Heart right ventricle (tissue), 16 donors: ENCODE data around the gene NEO1. TPM values are rescaled to one million over a fixed set of nuclear protein-coding genes. Genes with fewer than 3 reads are reported as not detected.
A peak's percentile ranks its signal among the peaks of the same experiment; 100 is the strongest.

Experiments used
- ATAC-seq, 8 donors: fragments of 200-7000 bp; cut with Tn5 transposase; one replicate each; pipeline ENCODE4 v1.9.1; 2020; ENCODE audit warnings: mild to moderate bottlenecking in 8 of 8, moderate library complexity in 8 of 8, moderate number of reproducible peaks in 1 of 8
- DNase-seq, 2 donors: peaks; one replicate each; pipeline ENCODE4 v3.0.0-alpha.2; 2020
- H3K27ac ChIP-seq, 10 donors: fragments of 200-600 bp; sonication (generic) in 2 of 10; one replicate each; pipeline versions ENCODE4 v1.5.0 to v1.8.0; 2020 to 2022; ENCODE audit warnings: mild to moderate bottlenecking in 3 of 10
- H3K27me3 ChIP-seq, 7 donors: fragments of 200-600 bp; one replicate each; pipeline ENCODE4 v1.8.0; 2021 to 2022; ENCODE audit warnings: mild to moderate bottlenecking in 2 of 7
- H3K36me3 ChIP-seq, 9 donors: fragments of 200-600 bp; sonication (generic) in 1 of 9; one replicate each; pipeline versions ENCODE4 v1.5.0 to v1.8.0; 2020 to 2022; ENCODE audit warnings: mild to moderate bottlenecking in 2 of 9
- H3K4me1 ChIP-seq, 9 donors: fragments of 200-600 bp; sonication (generic) in 1 of 9; one replicate each; pipeline versions ENCODE4 v1.5.0 to v1.8.0; 2020 to 2022; ENCODE audit warnings: mild to moderate bottlenecking in 4 of 9
- H3K4me3 ChIP-seq, 10 donors: fragments of 200-600 bp; sonication (generic) in 2 of 10; one replicate each; pipeline versions ENCODE4 v1.5.0 to v1.8.0; 2020 to 2022; ENCODE audit warnings: mild to moderate bottlenecking in 7 of 10, moderate library complexity in 2 of 10
- H3K9me3 ChIP-seq, 11 donors: fragments of 200-600 bp in 10 of 11; sonication (generic) in 2 of 11; one replicate each; pipeline versions ENCODE4 v1.5.0 to v1.8.0; 2013 to 2022; ENCODE audit warnings: mild to moderate bottlenecking in 2 of 11, control low read depth in 1 of 11, moderate library complexity in 1 of 11
- WGBS, 2 donors: extraction: QIAGEN DNeasy Blood & Tissue Kit; methylation state at CpG; one replicate each; pipeline ENCODE4 v1.1.7; 2013; ENCODE audit warnings: inconsistent platforms in 1 of 2; 5-methylcytosine and 5-hydroxymethylcytosine counted together
- intact Hi-C, 10 donors: fragments of 100-400 bp; cut with DNase I; formaldehyde crosslinking; loops; one replicate each; pipeline versions ENCODE4 v1.11.1 to v1.14.2; 2022
- polyA plus RNA-seq, 2 donors: library from polyadenylated mRNA; stranded (reverse); fragments of 200-250 nt; gene quantifications; one replicate each; pipeline ENCODE4 v1.2.3, GENCODE V29; 2013
- total RNA-seq, 10 donors: library from RNA; stranded (reverse); fragmentation: NEBNext Ultra II Directional in 3 of 10; extraction: Animal tissue kit (Norgen Biotek cat#: 25700) in 3 of 10; gene quantifications; one replicate each; pipeline versions ENCODE4 v1.2.1 to v1.2.4, GENCODE V29; 2021 to 2023
- TF ChIP-seq, protein P1 (sequence below), 9 donors: fragments of 200-600 bp; sonication (generic) in 2 of 9; IDR thresholded peaks; one replicate each; pipeline versions ENCODE4 v1.5.0 to v1.8.0; 2021 to 2022; ENCODE audit warnings: antibody characterized with exemption in 9 of 9, mild to moderate bottlenecking in 5 of 9, moderate library complexity in 1 of 9
- donor health status: Arrhythmogenic right ventricular cardiomyopathy.
- donor health status: ischemic (EF 13 %, LVEDD 7.1; RV severe dilation, severe dysfunction).
- donor health status: healthy with polysubstance abuse.
- donor health status: DM: no; HTN: yes; CAD: no.
- donor health status: DM: no; HTN: no; CAD: no.
- donor health status: ischemic (EF 25% LVEDD 6.9; RV normal size, moderate dysfunction).
- donor health status: ischemic (EF 25% LVEDD 5.7; RV mildly dilated, moderate dysfunction).
- donor health status: healthy.
- donor health status: DM: yes; HTN: yes; CAD: no.
- donor health status: Ischemic cardiomyopathy.
- donor health status: ischemic (EF 35%, LVEDD 5.7; RV mildly dilated, moderate dysfunction).
- donor health status: nonischemic (EF 11% LVEDD 7.7; RV severe dilation, severe dysfunction).
- donor health status: DM: yes; HTN: yes; CAD: no.
- donor health status: PGD.
- donor health status: ischemic (EF 29% LVEDD 5.4; RV normal size, mild dysfunction).
- donor health status: nonischemic (EF 23%, LVEDD 6.1; RV moderate dilation, normal function).

The NEO1 gene
- total and polyA plus RNA-seq, 12 donors = 3.4 to 16.9 (median 11.6) TPM

DNA sequence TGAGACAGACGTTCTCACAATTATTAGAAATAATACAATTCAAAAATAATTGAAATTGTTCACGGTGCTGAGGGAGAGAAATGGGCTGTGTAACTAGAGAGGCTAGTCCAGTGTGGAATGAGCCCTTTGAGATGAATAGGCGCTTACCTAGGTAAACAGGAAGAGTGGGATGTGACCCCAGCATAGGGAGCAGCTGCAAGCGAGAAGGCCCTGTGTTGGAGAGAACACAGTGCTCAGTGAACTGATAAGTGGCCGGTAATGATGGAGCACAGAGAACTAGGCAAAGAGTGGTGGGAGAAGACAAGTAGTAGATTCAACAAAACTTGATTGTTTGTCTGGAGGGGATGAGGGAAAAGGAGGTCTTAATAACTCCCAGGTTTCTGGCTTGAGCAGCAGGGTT, 212.6 kb downstream of the NEO1 start:
- H3K9me3 ChIP-seq = no peaks in the 10 kb centered on the region
- no peaks in the 10 kb centered on the region for H3K27me3 ChIP-seq
- WGBS, 2 donors = 87% methylated on average over 5 of the region's 5 CpGs
- no peaks in the 10 kb centered on the region for H3K4me1 ChIP-seq
- no peak overlapping the region for H3K4me3 ChIP-seq
- H3K27ac ChIP-seq = no peak overlapping the region
- TF ChIP-seq, protein P1, sequence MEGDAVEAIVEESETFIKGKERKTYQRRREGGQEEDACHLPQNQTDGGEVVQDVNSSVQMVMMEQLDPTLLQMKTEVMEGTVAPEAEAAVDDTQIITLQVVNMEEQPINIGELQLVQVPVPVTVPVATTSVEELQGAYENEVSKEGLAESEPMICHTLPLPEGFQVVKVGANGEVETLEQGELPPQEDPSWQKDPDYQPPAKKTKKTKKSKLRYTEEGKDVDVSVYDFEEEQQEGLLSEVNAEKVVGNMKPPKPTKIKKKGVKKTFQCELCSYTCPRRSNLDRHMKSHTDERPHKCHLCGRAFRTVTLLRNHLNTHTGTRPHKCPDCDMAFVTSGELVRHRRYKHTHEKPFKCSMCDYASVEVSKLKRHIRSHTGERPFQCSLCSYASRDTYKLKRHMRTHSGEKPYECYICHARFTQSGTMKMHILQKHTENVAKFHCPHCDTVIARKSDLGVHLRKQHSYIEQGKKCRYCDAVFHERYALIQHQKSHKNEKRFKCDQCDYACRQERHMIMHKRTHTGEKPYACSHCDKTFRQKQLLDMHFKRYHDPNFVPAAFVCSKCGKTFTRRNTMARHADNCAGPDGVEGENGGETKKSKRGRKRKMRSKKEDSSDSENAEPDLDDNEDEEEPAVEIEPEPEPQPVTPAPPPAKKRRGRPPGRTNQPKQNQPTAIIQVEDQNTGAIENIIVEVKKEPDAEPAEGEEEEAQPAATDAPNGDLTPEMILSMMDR (IDR thresholded peaks at IDR 0.05) = no peak
- H3K36me3 ChIP-seq = peaks cover 0 to 52% (median 1%) of the 10 kb centered on the region in 9 donors
- ATAC-seq = no peak
- DNase-seq = no peak
- intact Hi-C loops = no loop called here

DNA sequence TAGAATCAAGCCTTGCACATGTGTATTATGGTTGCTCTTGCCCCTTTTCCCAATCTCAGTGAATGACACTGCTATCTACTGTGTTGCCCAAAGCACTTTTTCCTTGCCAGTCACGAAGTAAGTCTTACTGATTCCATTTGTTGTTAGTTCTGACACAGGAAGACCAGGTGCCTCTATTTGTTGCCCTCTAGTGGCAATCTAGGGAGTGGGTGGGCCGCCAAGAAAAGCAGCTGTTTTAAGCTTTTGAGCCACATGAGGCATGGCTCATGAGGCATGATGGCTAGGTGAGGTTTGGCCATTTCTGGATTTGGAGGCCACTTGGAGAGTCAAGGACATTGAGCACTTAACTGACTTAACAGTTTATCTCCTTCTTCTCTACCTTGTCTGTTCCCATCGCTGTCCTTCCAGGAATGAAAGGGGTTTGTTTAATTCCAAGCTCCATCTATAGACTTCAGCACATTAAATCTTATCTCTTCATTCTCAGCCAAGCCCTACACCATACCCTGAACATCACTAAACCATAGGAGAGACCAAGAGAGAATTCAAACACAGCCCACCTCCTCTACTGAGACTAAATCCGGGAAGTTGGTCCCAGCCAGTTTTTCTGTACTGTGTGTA, 213.4 kb downstream of the NEO1 start:
- Histone ChIP-seq H3K27me3 (no peaks in the 10 kb centered on the region), H3K9me3 (no peaks in the 10 kb centered on the region), H3K36me3 (peaks cover 0 to 52% (median 5%) of the 10 kb centered on the region in 9 donors), H3K4me1 (no peaks in the 10 kb centered on the region), H3K4me3 (no peak overlapping the region), H3K27ac (no peak overlapping the region)
- DNase-seq = no peak
- TF ChIP-seq, protein P1 (IDR thresholded peaks at IDR 0.05) = peak in 8 of 9 donors; percentile 9 to 72 (median 52)
- ATAC-seq = no peak
- WGBS, 2 donors = 68 to 73% methylated on average over 4 of the region's 4 CpGs
- intact Hi-C loops = no loop called here

DNA sequence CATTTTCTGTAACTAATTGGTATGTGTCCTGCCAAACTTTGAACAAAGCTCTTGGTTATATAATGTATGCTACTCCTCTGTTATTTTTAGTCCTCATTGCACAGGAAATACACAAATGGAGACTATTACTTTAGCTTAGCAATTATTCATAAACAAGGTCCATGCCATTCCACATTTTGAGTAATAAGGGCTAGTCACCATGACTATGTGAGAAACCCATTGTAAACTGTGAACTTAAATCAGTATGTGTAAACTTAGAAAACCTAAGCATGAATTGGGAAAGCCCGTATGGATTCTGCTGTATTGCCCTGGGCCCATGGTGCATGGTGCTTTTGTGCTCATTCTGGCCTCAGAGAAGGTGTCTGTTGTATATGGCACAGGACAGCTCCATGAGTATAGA, 216.2 kb downstream of the NEO1 start:
- ATAC-seq (no peak), DNase-seq (no peak)
- Histone ChIP-seq H3K27me3 (no peaks in the 10 kb centered on the region), H3K4me1 (peaks cover 0 to 4% (median 0%) of the 10 kb centered on the region in 9 donors), H3K4me3 (no peak overlapping the region), H3K36me3 (peaks cover 0 to 45% (median 5%) of the 10 kb centered on the region in 9 donors), H3K9me3 (no peaks in the 10 kb centered on the region), H3K27ac (no peak overlapping the region)
- intact Hi-C loops = no loop called here
- 95 to 98% methylated on average over 1 of the region's 1 CpG for WGBS, 2 donors
- TF ChIP-seq, protein P1 (IDR thresholded peaks at IDR 0.05) = no peak

DNA sequence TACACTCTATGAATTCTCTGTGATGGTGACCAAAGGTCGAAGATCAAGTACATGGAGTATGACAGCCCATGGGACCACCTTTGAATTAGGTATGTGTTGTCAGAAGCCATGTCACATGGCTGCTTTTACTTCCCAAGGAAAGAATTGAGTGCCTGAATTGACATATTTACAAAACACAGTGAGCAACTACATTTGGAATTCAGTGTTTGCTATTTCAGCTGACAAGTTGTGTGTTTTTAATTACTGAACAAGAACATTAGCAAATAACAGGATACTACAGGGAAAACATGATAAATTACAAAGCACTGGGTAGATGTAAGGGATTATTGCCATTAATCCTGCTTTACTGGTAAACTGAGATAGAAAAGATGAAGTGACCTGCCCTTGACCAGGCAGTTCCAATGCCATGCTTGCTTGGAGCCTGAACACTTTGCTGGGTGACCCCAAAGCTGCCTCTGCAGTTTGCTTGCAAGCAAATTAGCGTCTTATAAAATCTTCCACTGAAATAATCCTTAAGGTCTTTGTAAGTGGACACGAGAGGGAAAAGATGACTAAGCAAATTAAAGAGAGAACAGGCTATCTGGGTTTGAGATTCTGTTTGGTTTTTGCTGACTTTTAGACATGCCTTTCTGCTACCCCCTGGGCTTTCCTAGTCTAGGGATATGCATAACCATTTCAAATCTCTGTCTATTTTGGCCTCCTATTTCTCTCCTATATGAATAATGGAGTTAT, 218.3 kb downstream of the NEO1 start:
- 86 to 93% methylated on average over 3 of the region's 3 CpGs for WGBS, 2 donors
- Histone ChIP-seq H3K4me3 (no peak overlapping the region), H3K4me1 (peaks cover 0 to 6% (median 0%) of the 10 kb centered on the region in 9 donors), H3K36me3 (peaks cover 0 to 57% (median 5%) of the 10 kb centered on the region in 9 donors), H3K9me3 (no peaks in the 10 kb centered on the region), H3K27me3 (no peaks in the 10 kb centered on the region), H3K27ac (no peak overlapping the region)
- no peak for DNase-seq
- ATAC-seq = no peak
- TF ChIP-seq, protein P1 (IDR thresholded peaks at IDR 0.05) = no peak
- intact Hi-C loops = loop anchor here in 4 of 10 donors (5.0 to 10.0 kb wide), 4 partner anchors 476 to 548 kb away; partner anchors contain the start of gene ADPGK (in 2 of the 4)
